Gastroesophageal sphincter (tissue), 4 donors: Measurements from ENCODE around the gene FOXN3. TPM values are rescaled to one million over a fixed set of nuclear protein-coding genes. Genes with fewer than 3 reads are reported as not detected.

Experiments used
- ATAC-seq: fragments of 150-250 bp; one replicate; pipeline ENCODE4 v1.9.1; 2016; ENCODE audit warnings: mild to moderate bottlenecking, moderate library complexity
- H3K27ac ChIP-seq, 4 donors: fragments of 200-600 bp; sonication (generic) in 3 of 4; 1 replicate in 3 of 4; 2 replicates in 1 of 4; pipeline ENCODE4 v1.5.1; 2016 to 2019
- H3K27me3 ChIP-seq: fragments of 200-600 bp; sonication (generic); one replicate; pipeline ENCODE4 v1.5.1; 2019
- H3K36me3 ChIP-seq, 2 donors: fragments of 200-600 bp; sonication (generic); one replicate each; pipeline ENCODE4 v1.5.1; 2019; ENCODE audit warnings: control low read depth in 1 of 2
- H3K4me1 ChIP-seq, 3 donors: fragments of 200-600 bp; sonication (generic); 1 replicate in 2 of 3; 2 replicates in 1 of 3; pipeline ENCODE4 v1.5.1; 2016 to 2019; ENCODE audit warnings: control low read depth in 2 of 3
- H3K4me3 ChIP-seq, 2 donors: fragments of 200-600 bp; sonication (generic); one replicate each; pipeline ENCODE4 v1.5.1; 2019; ENCODE audit warnings: mild to moderate bottlenecking in 1 of 2, moderate library complexity in 1 of 2
- H3K9me3 ChIP-seq, 3 donors: fragments of 200-600 bp; sonication (generic); one replicate each; pipeline ENCODE4 v1.5.1; 2017 to 2019; ENCODE audit warnings: control low read depth in 2 of 3
- EP300 ChIP-seq: sonication (generic); formaldehyde crosslinking; IDR thresholded peaks from one replicate; pipeline ENCODE4 v1.6.1; 2017; ENCODE audit warnings: antibody characterized with exemption, mild to moderate bottlenecking
- POLR2A ChIP-seq, 2 donors: fragments of 450-650 bp; IDR thresholded peaks; one replicate each; pipeline ENCODE4 v1.6.1; 2017; ENCODE audit warnings: antibody characterized with exemption in 2 of 2, mild to moderate bottlenecking in 2 of 2, moderate library complexity in 1 of 2
- POLR2AphosphoS5 ChIP-seq: sonication (generic); formaldehyde crosslinking; IDR thresholded peaks from one replicate; pipeline ENCODE4 v1.6.1; 2017; ENCODE audit warnings: antibody characterized with exemption
- WGBS, 2 donors: methylation state at CpG; one replicate each; pipeline ENCODE4 v1.1.5; 2018; ENCODE audit warnings: low coverage in 1 of 2; 5-methylcytosine and 5-hydroxymethylcytosine counted together
- total RNA-seq, 4 donors: library from RNA; depleted of rRNA; stranded (reverse); fragments of >200 nt; gene quantifications; one replicate each; pipeline ENCODE4 v1.1.0, GENCODE V29; 2016
- TF ChIP-seq, protein P1 (sequence below), 4 experiments: fragments of 200-600 bp in 2 of 4; fragments of 450-650 bp in 2 of 4; sonication (generic) in 1 of 4; IDR thresholded peaks; one replicate each; pipeline ENCODE4 v1.5.1; 2017 to 2019; ENCODE audit warnings: antibody characterized with exemption in 4 of 4, mild to moderate bottlenecking in 2 of 4, moderate library complexity in 2 of 4

FOXN3 gene
- total RNA-seq, 4 donors from 2014 or later: 116 to 172 (median 136) TPM

DNA sequence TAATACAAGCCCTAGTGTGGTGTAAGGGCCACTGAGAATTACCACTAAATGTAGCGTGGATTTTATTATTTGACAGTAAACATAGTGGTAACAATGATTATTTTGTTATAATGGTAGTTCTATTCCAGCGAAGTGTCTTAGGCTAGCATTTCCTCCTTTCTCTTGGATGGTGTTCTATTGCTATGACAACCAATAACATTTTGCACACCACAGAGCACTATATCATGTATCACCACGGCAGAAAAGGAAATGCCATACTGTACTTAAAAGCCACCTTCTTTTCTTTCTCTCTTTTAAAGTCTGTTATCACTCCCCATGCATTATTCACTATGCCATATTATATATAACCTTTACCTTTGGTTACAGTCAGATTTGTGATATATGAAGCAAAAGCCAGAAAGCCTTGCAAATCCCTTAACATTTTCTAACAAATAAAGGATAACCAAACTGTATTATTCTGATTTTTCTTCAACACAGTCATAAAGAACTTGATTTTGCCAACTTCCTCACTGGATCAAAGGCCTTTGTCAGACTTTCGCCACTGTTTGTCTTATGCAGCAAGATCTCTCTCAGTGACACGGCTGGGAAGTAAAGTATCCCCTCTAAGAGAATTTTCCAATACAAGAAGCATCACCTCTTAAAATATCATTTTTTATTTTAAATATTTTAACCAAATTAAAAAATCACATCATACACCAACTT, 195.8 kb downstream of the FOXN3 start:
- H3K36me3 ChIP-seq: peaks cover 0 to 8% of the 10 kb centered on the region in 2 donors
- H3K4me1 ChIP-seq: peaks cover 0 to 36% (median 11%) of the 10 kb centered on the region in 3 donors
- H3K27ac ChIP-seq: peak overlapping the region in 1 of 4 donors; percentile 3
- no peaks in the 10 kb centered on the region for H3K9me3 ChIP-seq
- whole genome bisulfite sequencing, 2 donors: 6 to 23% methylated on average over 5 of the region's 5 CpGs
- ATAC-seq: peak; percentile 67
- H3K4me3 ChIP-seq: no peak overlapping the region
- no peaks in the 10 kb centered on the region for H3K27me3 ChIP-seq
- TF ChIP-seq POLR2A (IDR thresholded peaks at IDR 0.05): no peak
- TF ChIP-seq POLR2AphosphoS5: no peak
- no peak for TF ChIP-seq EP300
- TF ChIP-seq, protein P1, sequence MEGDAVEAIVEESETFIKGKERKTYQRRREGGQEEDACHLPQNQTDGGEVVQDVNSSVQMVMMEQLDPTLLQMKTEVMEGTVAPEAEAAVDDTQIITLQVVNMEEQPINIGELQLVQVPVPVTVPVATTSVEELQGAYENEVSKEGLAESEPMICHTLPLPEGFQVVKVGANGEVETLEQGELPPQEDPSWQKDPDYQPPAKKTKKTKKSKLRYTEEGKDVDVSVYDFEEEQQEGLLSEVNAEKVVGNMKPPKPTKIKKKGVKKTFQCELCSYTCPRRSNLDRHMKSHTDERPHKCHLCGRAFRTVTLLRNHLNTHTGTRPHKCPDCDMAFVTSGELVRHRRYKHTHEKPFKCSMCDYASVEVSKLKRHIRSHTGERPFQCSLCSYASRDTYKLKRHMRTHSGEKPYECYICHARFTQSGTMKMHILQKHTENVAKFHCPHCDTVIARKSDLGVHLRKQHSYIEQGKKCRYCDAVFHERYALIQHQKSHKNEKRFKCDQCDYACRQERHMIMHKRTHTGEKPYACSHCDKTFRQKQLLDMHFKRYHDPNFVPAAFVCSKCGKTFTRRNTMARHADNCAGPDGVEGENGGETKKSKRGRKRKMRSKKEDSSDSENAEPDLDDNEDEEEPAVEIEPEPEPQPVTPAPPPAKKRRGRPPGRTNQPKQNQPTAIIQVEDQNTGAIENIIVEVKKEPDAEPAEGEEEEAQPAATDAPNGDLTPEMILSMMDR (IDR thresholded peaks at IDR 0.05): no peak

DNA sequence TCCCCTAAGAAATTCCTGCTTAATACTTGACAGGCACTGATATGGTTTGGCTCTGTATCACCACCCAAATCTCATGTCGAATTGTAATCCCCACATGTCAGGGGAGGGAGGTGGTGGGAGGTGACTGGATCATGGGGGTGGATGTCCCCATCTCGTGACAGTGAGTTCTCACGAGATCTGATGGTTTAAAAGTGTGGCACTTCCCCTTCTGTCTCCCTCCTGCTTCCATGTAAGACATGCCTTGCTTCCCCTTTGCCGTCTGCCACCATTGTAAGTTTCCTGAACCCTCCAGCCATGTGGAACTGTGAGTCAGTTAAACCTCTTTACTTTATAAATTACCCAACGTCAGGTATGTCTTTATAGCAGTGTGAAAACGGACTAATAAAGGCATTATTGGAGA, 198.0 kb downstream of the FOXN3 start:
- Histone ChIP-seq H3K27me3 (no peaks in the 10 kb centered on the region), H3K27ac (no peak overlapping the region), H3K4me1 (peaks cover 0 to 50% (median 11%) of the 10 kb centered on the region in 3 donors), H3K9me3 (no peaks in the 10 kb centered on the region), H3K4me3 (no peak overlapping the region), H3K36me3 (peaks cover 0 to 8% of the 10 kb centered on the region in 2 donors)
- no peak for ATAC-seq
- 71 to 90% methylated on average over 4 to 6 of the region's 6 CpGs for WGBS, 2 donors
- TF ChIP-seq, protein P1 (IDR thresholded peaks at IDR 0.05): no peak
- no peak for TF ChIP-seq POLR2AphosphoS5
- TF ChIP-seq POLR2A (IDR thresholded peaks at IDR 0.05): no peak
- no peak for TF ChIP-seq EP300

DNA sequence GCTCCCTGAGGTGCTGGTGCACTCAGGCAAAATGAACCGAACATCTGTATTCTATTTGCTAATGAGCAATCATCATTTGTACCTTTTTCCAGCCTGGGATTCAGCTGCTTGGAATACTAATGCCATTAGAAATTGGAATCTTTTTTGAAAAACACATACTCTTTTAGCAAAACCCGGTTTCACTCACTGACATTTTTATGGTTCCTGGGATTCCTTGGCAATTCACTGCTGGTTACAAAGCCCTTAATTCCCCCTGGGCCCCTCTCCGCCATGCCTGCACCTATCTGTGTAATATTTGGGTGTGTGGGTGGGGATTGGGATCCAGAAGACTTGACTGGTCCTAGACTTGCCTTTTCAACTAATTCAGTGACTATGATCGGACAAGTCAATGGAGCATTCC, 199.1 kb downstream of the FOXN3 start:
- no peak overlapping the region for H3K4me3 ChIP-seq
- peaks cover 0 to 61% (median 11%) of the 10 kb centered on the region in 3 donors for H3K4me1 ChIP-seq
- ATAC-seq: no peak
- WGBS, 2 donors: 93 to 97% methylated on average over 4 of the region's 4 CpGs
- H3K27me3 ChIP-seq: no peaks in the 10 kb centered on the region
- TF ChIP-seq, protein P1 (IDR thresholded peaks at IDR 0.05): no peak
- TF ChIP-seq POLR2AphosphoS5: no peak
- TF ChIP-seq POLR2A (IDR thresholded peaks at IDR 0.05): no peak
- no peak for TF ChIP-seq EP300
- no peaks in the 10 kb centered on the region for H3K9me3 ChIP-seq
- peaks cover 0 to 6% of the 10 kb centered on the region in 2 donors for H3K36me3 ChIP-seq
- no peak overlapping the region for H3K27ac ChIP-seq

DNA sequence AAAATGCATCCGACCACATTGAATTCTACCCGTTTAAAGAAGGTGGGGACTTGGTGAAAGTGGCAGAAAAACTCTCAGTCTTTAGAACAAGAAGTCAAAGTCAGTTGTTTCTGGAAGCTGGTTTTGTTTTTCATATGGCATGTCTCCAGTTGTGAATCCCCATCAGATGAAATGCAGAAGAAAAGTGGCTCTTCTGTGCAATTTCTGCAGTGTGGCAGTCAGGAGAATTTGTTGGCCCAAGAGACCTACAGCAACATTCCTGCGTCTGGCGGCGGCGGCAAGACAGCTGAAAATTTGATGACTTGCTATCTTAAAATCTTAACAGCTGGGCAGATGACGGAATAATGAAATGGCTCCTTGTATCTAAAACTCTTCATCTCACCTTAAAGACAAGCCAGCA, 201.5 kb downstream of the FOXN3 start:
- H3K9me3 ChIP-seq: no peaks in the 10 kb centered on the region
- WGBS, 2 donors: 58 to 91% methylated on average over 5 to 7 of the region's 7 CpGs
- no peak for ATAC-seq
- TF ChIP-seq, protein P1 (IDR thresholded peaks at IDR 0.05): no peak
- no peak for TF ChIP-seq POLR2A (IDR thresholded peaks at IDR 0.05)
- no peak for TF ChIP-seq EP300
- TF ChIP-seq POLR2AphosphoS5: no peak
- no peaks in the 10 kb centered on the region for H3K27me3 ChIP-seq
- H3K27ac ChIP-seq: no peak overlapping the region
- H3K4me3 ChIP-seq: no peak overlapping the region
- peaks cover 0 to 54% (median under 1%) of the 10 kb centered on the region in 3 donors for H3K4me1 ChIP-seq
- peaks cover 0 to 5% of the 10 kb centered on the region in 2 donors for H3K36me3 ChIP-seq

DNA sequence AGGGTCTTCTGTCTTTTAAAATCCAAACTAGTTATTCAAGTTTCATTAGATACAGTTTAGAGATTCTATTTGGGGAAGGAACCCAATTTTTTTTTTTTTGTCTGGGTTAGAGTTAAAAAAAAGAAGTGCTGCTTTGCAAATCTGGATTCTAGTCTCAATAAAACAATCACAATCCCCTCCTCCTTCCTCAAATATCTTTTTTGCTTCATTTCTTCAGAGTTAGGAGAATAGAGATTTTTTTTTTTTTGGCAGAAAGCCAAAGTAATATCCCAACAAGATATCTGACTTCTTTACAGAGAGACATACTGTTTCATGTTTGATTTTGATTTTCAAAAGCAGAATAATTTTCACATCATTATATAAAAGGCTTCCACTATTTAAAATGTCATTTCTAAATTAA, 201.9 kb downstream of the FOXN3 start:
- TF ChIP-seq EP300 (no peak), POLR2A (IDR thresholded peaks at IDR 0.05) (no peak), POLR2AphosphoS5 (no peak)
- TF ChIP-seq, protein P1 (IDR thresholded peaks at IDR 0.05): no peak
- Histone ChIP-seq H3K4me1 (peaks cover 0 to 54% (median 0%) of the 10 kb centered on the region in 3 donors), H3K27ac (no peak overlapping the region), H3K4me3 (no peak overlapping the region), H3K9me3 (no peaks in the 10 kb centered on the region), H3K27me3 (no peaks in the 10 kb centered on the region), H3K36me3 (peaks cover 0 to 5% of the 10 kb centered on the region in 2 donors)
- ATAC-seq: no peak
